ENCODE measurements around the gene LRCH4. TPM values are rescaled to one million over a fixed set of nuclear protein-coding genes. Genes with fewer than 3 reads are reported as not detected.

Gene LRCH4
- polyA plus RNA-seq, 1 experiment = 20.0 TPM

- CTCF ChIA-PET = interaction anchor here (1.1 kb wide), 1 partner anchor 65 kb away, joined by 4 read pairs; no protein-coding TSS in a partner anchor
- TF ChIP-seq CTCF (IDR thresholded peaks at IDR 0.05; ENCODE audit: insufficient read depth, low read depth, low read length) = no peak
- Histone ChIP-seq H3K36me3 (ENCODE audit: control insufficient read depth, insufficient read depth, low read length) (no peaks in the 10 kb centered on the region), H3K27me3 (ENCODE audit: control insufficient read depth, insufficient read depth, low read length) (no peaks in the 10 kb centered on the region), H3K4me3 (ENCODE audit: low read depth, low read length) (no peak overlapping the region)
- no peak for DNase-seq (ENCODE audit: low read depth)
- POLR2A ChIA-PET = interaction anchor here (1.0 kb wide), 1 partner anchor 15 kb away, joined by 3 read pairs; the partner anchor contains the start of gene MOSPD3
These were observed 41.3 kb upstream of the LRCH4 start for GRCh38 chr7:100627238-100627549.

GRCh38 chr7:100626530-100627237 lies 40.8 kb upstream of the LRCH4 start:
- ChIA-PET CTCF (interaction anchor here (0.9 to 1.8 kb wide), 5 partner anchors 8 to 79 kb away, joined by 3 to 8 read pairs (median 4); partner anchors contain the start of gene POP7), POLR2A (interaction anchor here (1.0 kb wide), 1 partner anchor 14 kb away, joined by 3 read pairs; the partner anchor contains the start of gene MOSPD3)
- peak; percentile 31 for DNase-seq (ENCODE audit: low read depth)
- Histone ChIP-seq H3K36me3 (ENCODE audit: control insufficient read depth, insufficient read depth, low read length) (no peaks in the 10 kb centered on the region), H3K27me3 (ENCODE audit: control insufficient read depth, insufficient read depth, low read length) (no peaks in the 10 kb centered on the region), H3K4me3 (ENCODE audit: low read depth, low read length) (peak overlapping the region; percentile 34)
- no peak for TF ChIP-seq CTCF (IDR thresholded peaks at IDR 0.05; ENCODE audit: insufficient read depth, low read depth, low read length)

GRCh38 chr7:100626055-100626454 lies 40.1 kb upstream of the LRCH4 start:
- Histone ChIP-seq H3K4me3 (ENCODE audit: low read depth, low read length) (peak overlapping the region; percentile 34), H3K27me3 (ENCODE audit: control insufficient read depth, insufficient read depth, low read length) (no peaks in the 10 kb centered on the region), H3K36me3 (ENCODE audit: control insufficient read depth, insufficient read depth, low read length) (no peaks in the 10 kb centered on the region)
- no peak for TF ChIP-seq CTCF (IDR thresholded peaks at IDR 0.05; ENCODE audit: insufficient read depth, low read depth, low read length)
- ChIA-PET CTCF (interaction anchor here (0.9 to 1.8 kb wide), 5 partner anchors 8 to 80 kb away, joined by 3 to 8 read pairs (median 4); partner anchors contain the start of genes MOSPD3 and POP7), POLR2A (interaction anchor here (1.0 kb wide), 1 partner anchor 14 kb away, joined by 3 read pairs; the partner anchor contains the start of gene MOSPD3)
- no peak for DNase-seq (ENCODE audit: low read depth)

- ChIA-PET POLR2A (no interaction called here), CTCF (interaction anchor here (1.1 to 1.8 kb wide), 5 partner anchors 9 to 60 kb away, joined by 3 to 6 read pairs (median 4); partner anchors contain the start of gene MOSPD3)
- Histone ChIP-seq H3K4me3 (ENCODE audit: low read depth, low read length) (no peak overlapping the region), H3K27me3 (ENCODE audit: control insufficient read depth, insufficient read depth, low read length) (no peaks in the 10 kb centered on the region), H3K36me3 (ENCODE audit: control insufficient read depth, insufficient read depth, low read length) (no peaks in the 10 kb centered on the region; the same call in 1 of the 2 replicates)
- no peak for DNase-seq (ENCODE audit: low read depth)
- TF ChIP-seq CTCF (IDR thresholded peaks at IDR 0.05; ENCODE audit: insufficient read depth, low read depth, low read length) = no peak
These were observed 38.3 kb upstream of the LRCH4 start for GRCh38 chr7:100623951-100624824.

- POLR2A ChIA-PET = no interaction called here
- Histone ChIP-seq H3K4me3 (ENCODE audit: low read depth, low read length) (no peak overlapping the region), H3K27me3 (ENCODE audit: control insufficient read depth, insufficient read depth, low read length) (no peaks in the 10 kb centered on the region), H3K36me3 (ENCODE audit: control insufficient read depth, insufficient read depth, low read length) (no peaks in the 10 kb centered on the region; the same call in 1 of the 2 replicates)
- DNase-seq (ENCODE audit: low read depth) = no peak
- TF ChIP-seq CTCF (IDR thresholded peaks at IDR 0.05; ENCODE audit: insufficient read depth, low read depth, low read length) = no peak
- CTCF ChIA-PET = interaction anchor here (1.3 kb wide), 1 partner anchor 84 kb away, joined by 3 read pairs; the partner anchor contains the start of gene POP7
These were observed 35.6 kb upstream of the LRCH4 start for GRCh38 chr7:100621554-100621953.

Data from BJ (cell line).